H1 (cell line): Measurements from ENCODE around the gene A2ML1. TPM values are rescaled to one million over a fixed set of nuclear protein-coding genes. Genes with fewer than 3 reads are reported as not detected.

Experiments
- CTCF ChIA-PET: fragments of 300-600 bp; sonication (Branson Sonifier 250); formaldehyde crosslinking; loops from one replicate; lab custom pipeline; 2021; ENCODE audit not compliant: partially characterized antibody; lab: Charles Lee
- POLR2A ChIA-PET: fragments of 300-600 bp; sonication (Branson Sonifier 250); formaldehyde crosslinking; loops from one replicate; lab custom pipeline; 2021; ENCODE audit warnings: inconsistent platforms; ENCODE audit not compliant: partially characterized antibody; lab: Charles Lee
- DNase-seq, 2 experiments: peaks; one replicate each; pipeline versions ENCODE4 v3.0.0 to v3.0.0-alpha.2; 2010 to 2022; ENCODE audit warnings: low spot score in 2 of 2, low read depth in 1 of 2, mixed read lengths in 1 of 2
- FAIRE-seq: peaks from 2 replicates; lab custom pipeline; 2011; peaks lifted over from hg19 to GRCh38; lab: Jason Lieb, UNC
- H2AFZ ChIP-seq: 2 replicates; pipeline ENCODE4 v1.8.1; 2012; ENCODE audit warnings: low read length, inconsistent platforms
- H2AK5ac ChIP-seq: 2 replicates; pipeline ENCODE4 v1.6.1; 2013; ENCODE audit warnings: low read depth, low read length
- H2BK120ac ChIP-seq: replicated peaks from 2 replicates; pipeline ENCODE3; 2013; ENCODE audit warnings: low read depth, low read length, inconsistent platforms
- H2BK12ac ChIP-seq: 2 replicates; pipeline ENCODE4 v1.6.1; 2013; ENCODE audit warnings: low read depth, low read length
- H2BK15ac ChIP-seq: 2 replicates; pipeline ENCODE4 v1.6.1; 2013; ENCODE audit warnings: low read length
- H2BK20ac ChIP-seq: 2 replicates; pipeline ENCODE4 v1.6.1; 2013; ENCODE audit warnings: low read length
- H2BK5ac ChIP-seq: 2 replicates; pipeline ENCODE4 v1.6.1; 2013; ENCODE audit warnings: low read depth, low read length
- H3K14ac ChIP-seq: 2 replicates; pipeline ENCODE4 v1.6.1; 2013; ENCODE audit warnings: inconsistent platforms; ENCODE audit not compliant: insufficient read length
- H3K18ac ChIP-seq: 2 replicates; pipeline ENCODE4 v1.6.1; 2013; ENCODE audit warnings: low read length; ENCODE audit errors: extremely low read depth
- H3K23ac ChIP-seq: 2 replicates; pipeline ENCODE4 v1.6.1; 2013; ENCODE audit warnings: inconsistent platforms; ENCODE audit not compliant: insufficient read length
- H3K23me2 ChIP-seq: 2 replicates; pipeline ENCODE4 v1.6.1; 2013; ENCODE audit warnings: low read depth, low read length
- H3K27ac ChIP-seq: 2 replicates; pipeline ENCODE4 v1.6.1; 2011; ENCODE audit warnings: low read depth, low read length, inconsistent platforms
- H3K27me3 ChIP-seq, 4 experiments: replicated peaks in 1 of 4; 1 replicate in 1 of 4; 2 replicates in 3 of 4; pipeline versions ENCODE4 v1.6.1 to v1.8.1; 2011 to 2013; ENCODE audit warnings: low read length in 3 of 4, mild to moderate bottlenecking in 3 of 4, inconsistent platforms in 2 of 4, mixed read lengths in 2 of 4, moderate library complexity in 1 of 4; ENCODE audit not compliant: control insufficient read depth in 3 of 4, insufficient read depth in 3 of 4; ENCODE audit errors: extremely low read depth in 1 of 4
- H3K36me3 ChIP-seq, 4 experiments: 2 replicates each; pipeline versions ENCODE4 v1.6.1 to v1.8.1; 2011 to 2013; ENCODE audit warnings: mild to moderate bottlenecking in 4 of 4, low read length in 3 of 4, moderate library complexity in 2 of 4, control low read depth in 1 of 4, inconsistent platforms in 1 of 4; ENCODE audit not compliant: insufficient read depth in 4 of 4, control insufficient read depth in 2 of 4
- H3K4ac ChIP-seq: replicated peaks from 2 replicates; pipeline ENCODE3; 2013; ENCODE audit warnings: low read length, low read depth, mixed read lengths, inconsistent platforms; ENCODE audit not compliant: insufficient read length
- H3K4me1 ChIP-seq, 4 experiments: replicated peaks in 1 of 4; 1 replicate in 1 of 4; 2 replicates in 3 of 4; pipeline versions ENCODE4 v1.6.1 to v1.8.1; 2011 to 2013; ENCODE audit warnings: low read length in 3 of 4, inconsistent platforms in 2 of 4, mixed read lengths in 1 of 4; ENCODE audit not compliant: insufficient read depth in 4 of 4, control insufficient read depth in 3 of 4
- H3K4me2 ChIP-seq, 2 experiments: 2 replicates each; pipeline versions ENCODE4 v1.6.1 to v1.8.1; 2011 to 2013; ENCODE audit warnings: low read depth in 2 of 2, low read length in 2 of 2, control low read depth in 1 of 2, inconsistent platforms in 1 of 2, mild to moderate bottlenecking in 1 of 2; ENCODE audit not compliant: insufficient read depth in 1 of 2
- H3K4me3 ChIP-seq, 4 experiments: fragments of 200-600, 300-600 bp in 1 of 4; sonication (generic), shearing (Covaris generic), sonication (Bioruptor Twin) in 1 of 4; 2 replicates each; pipeline versions ENCODE4 v1.5.1 to v1.8.1; 2011 to 2016; ENCODE audit warnings: low read length in 4 of 4, low read depth in 3 of 4, control low read depth in 2 of 4, inconsistent platforms in 2 of 4, mild to moderate bottlenecking in 2 of 4, mixed read lengths in 1 of 4, moderate library complexity in 1 of 4; ENCODE audit not compliant: insufficient read depth in 2 of 4; ENCODE audit errors: extremely low read depth in 1 of 4
- H3K56ac ChIP-seq: replicated peaks from 2 replicates; pipeline ENCODE3; 2013; ENCODE audit warnings: low read depth, mild to moderate bottlenecking, mixed read lengths, low read length, inconsistent platforms; ENCODE audit not compliant: insufficient read length
- H3K79me1 ChIP-seq: 2 replicates; pipeline ENCODE4 v1.6.1; 2013; ENCODE audit warnings: low read depth, low read length, control low read depth
- H3K79me2 ChIP-seq, 2 experiments: 2 replicates each; pipeline versions ENCODE4 v1.6.1 to v1.8.1; 2012 to 2013; ENCODE audit warnings: low read length in 2 of 2, mild to moderate bottlenecking in 2 of 2, inconsistent platforms in 1 of 2; ENCODE audit not compliant: insufficient read depth in 2 of 2, control insufficient read depth in 1 of 2
- H3K9ac ChIP-seq, 4 experiments: replicated peaks in 1 of 4; 1 replicate in 1 of 4; 2 replicates in 3 of 4; pipeline versions ENCODE4 v1.6.1 to v1.8.1; 2011 to 2013; ENCODE audit warnings: low read depth in 3 of 4, low read length in 3 of 4, control low read depth in 2 of 4, mild to moderate bottlenecking in 2 of 4, moderate library complexity in 2 of 4, inconsistent platforms in 1 of 4; ENCODE audit errors: extremely low read depth in 1 of 4
- H3K9me3 ChIP-seq, 2 experiments: 2 replicates each; pipeline versions ENCODE4 v1.6.1 to v1.8.1; 2012 to 2013; ENCODE audit warnings: mild to moderate bottlenecking in 2 of 2, moderate library complexity in 2 of 2, control low read depth in 1 of 2, inconsistent platforms in 1 of 2, low read depth in 1 of 2, low read length in 1 of 2, mixed read lengths in 1 of 2; ENCODE audit not compliant: insufficient read depth in 2 of 2
- H4K20me1 ChIP-seq, 2 experiments: replicated peaks in 1 of 2; 2 replicates each; pipeline versions ENCODE3 to v1.8.1; 2011 to 2013; ENCODE audit warnings: inconsistent platforms in 2 of 2, low read length in 2 of 2, mild to moderate bottlenecking in 1 of 2; ENCODE audit not compliant: insufficient read depth in 2 of 2, control insufficient read depth in 1 of 2
- H4K5ac ChIP-seq: 2 replicates; pipeline ENCODE4 v1.6.1; 2013; ENCODE audit warnings: low read length, low read depth, mixed read lengths, inconsistent platforms; ENCODE audit not compliant: insufficient read length
- H4K8ac ChIP-seq: 2 replicates; pipeline ENCODE4 v1.8.0; 2013; ENCODE audit warnings: mild to moderate bottlenecking, moderate library complexity, low read length, inconsistent platforms; ENCODE audit not compliant: insufficient read depth; ENCODE audit errors: extremely low read depth
- H4K91ac ChIP-seq: replicated peaks from 2 replicates; pipeline ENCODE3; 2013; ENCODE audit warnings: low read length, mixed read lengths, inconsistent platforms; ENCODE audit not compliant: insufficient read length
- CBX8 ChIP-seq: fragments of 300-800, 300-1000 bp; sonication (generic); IDR thresholded peaks from 2 replicates; pipeline ENCODE4 v1.7.1; 2016; ENCODE audit warnings: low read depth, low read length, borderline replicate concordance
- CEBPB ChIP-seq: IDR thresholded peaks from 2 replicates; pipeline ENCODE4 v1.6.1; 2012; ENCODE audit warnings: low read depth, low read length
- CHD2 ChIP-seq: IDR thresholded peaks from 2 replicates; pipeline ENCODE4 v1.6.1; 2012; ENCODE audit warnings: low read length, improper control_type of control experiment
- EZH2 ChIP-seq: fragments of 200-600 bp; sonication (generic); IDR thresholded peaks from 2 replicates; pipeline ENCODE4 v1.7.1; 2012; ENCODE audit warnings: low read depth, mild to moderate bottlenecking, moderate library complexity, low read length, inconsistent platforms; ENCODE audit not compliant: severe bottlenecking
- FOSL1 ChIP-seq: IDR thresholded peaks from 2 replicates; pipeline ENCODE4 v1.6.1; 2011; ENCODE audit warnings: mild to moderate bottlenecking, low read depth, low read length, moderate library complexity; ENCODE audit not compliant: insufficient read depth
- GTF2F1 ChIP-seq: IDR thresholded peaks from 2 replicates; pipeline ENCODE4 v1.6.1; 2012; ENCODE audit warnings: low read depth, low read length, improper control_type of control experiment, borderline replicate concordance
- RAD21 ChIP-seq, 2 experiments: IDR thresholded peaks in 1 of 2; conservative IDR thresholded peaks in 1 of 2; 2 replicates each; pipeline ENCODE4 v1.6.1; 2011; ENCODE audit warnings: low read depth in 2 of 2, low read length in 2 of 2, improper control_type of control experiment in 1 of 2, inconsistent platforms in 1 of 2, mild to moderate bottlenecking in 1 of 2, moderate library complexity in 1 of 2
- TCF12 ChIP-seq: IDR thresholded peaks from 2 replicates; pipeline ENCODE4 v1.6.1; 2011; ENCODE audit warnings: low read depth, mild to moderate bottlenecking, low read length
- YY1 ChIP-seq: IDR thresholded peaks from 2 replicates; pipeline ENCODE4 v1.6.1; 2011; ENCODE audit warnings: low read depth, mild to moderate bottlenecking, low read length
- WGBS, 2 experiments: shearing (Covaris generic) in 1 of 2; methylation state at CpG; one replicate each; pipeline versions ENCODE4 v1.1.6 to v1.1.7; 2013 to 2015; ENCODE audit warnings: low lambda C conversion rate in 2 of 2, mixed read lengths in 2 of 2, inconsistent platforms in 1 of 2, low coverage in 1 of 2, missing lambda C conversion rate in 1 of 2; ENCODE audit not compliant: insufficient replicate concordance in 2 of 2, insufficient coverage in 1 of 2, insufficient read length in 1 of 2; ENCODE audit errors: extremely low coverage in 1 of 2, missing lambda C conversion rate in 1 of 2; 5-methylcytosine and 5-hydroxymethylcytosine counted together
- polyA plus RNA-seq, 7 experiments: library from polyadenylated mRNA; depleted of rRNA in 3 of 7; stranded (reverse) in 5 of 7; unstranded in 2 of 7; fragments of >200 nt in 5 of 7; fragments of 200-250 nt in 2 of 7; gene quantifications; 1 replicate in 5 of 7; 2 replicates in 1 of 7; 4 replicates in 1 of 7; pipeline versions ENCODE4 v1.2.1 to v1.2.3, GENCODE V29; 2011 to 2013; ENCODE audit warnings: missing spikeins in 2 of 7, mixed read lengths in 2 of 7
- total RNA-seq: library from RNA; stranded (reverse); fragmentation: NEBNext Ultra II Directional; extraction: Animal tissue kit (Norgen Biotek cat#: 25700); gene quantifications from 2 replicates; pipeline ENCODE4 v1.2.1, GENCODE V29; 2021
- TF ChIP-seq, protein P1 (sequence below), 3 experiments: IDR thresholded peaks; 1 replicate in 2 of 3; 2 replicates in 1 of 3; pipeline versions ENCODE4 v1.5.1 to v1.6.1; 2011; ENCODE audit warnings: low read length in 3 of 3, mild to moderate bottlenecking in 3 of 3, inconsistent platforms in 2 of 3, low read depth in 1 of 3, moderate library complexity in 1 of 3; ENCODE audit not compliant: insufficient read depth in 1 of 3; ENCODE audit errors: control extremely low read depth in 1 of 3

A2ML1 gene
- total and polyA plus RNA-seq, 2 of the 8 experiments (the other 6 are each of a cell fraction or from before 2014, with no cell fraction given): 10.2 to 10.3 TPM

DNA sequence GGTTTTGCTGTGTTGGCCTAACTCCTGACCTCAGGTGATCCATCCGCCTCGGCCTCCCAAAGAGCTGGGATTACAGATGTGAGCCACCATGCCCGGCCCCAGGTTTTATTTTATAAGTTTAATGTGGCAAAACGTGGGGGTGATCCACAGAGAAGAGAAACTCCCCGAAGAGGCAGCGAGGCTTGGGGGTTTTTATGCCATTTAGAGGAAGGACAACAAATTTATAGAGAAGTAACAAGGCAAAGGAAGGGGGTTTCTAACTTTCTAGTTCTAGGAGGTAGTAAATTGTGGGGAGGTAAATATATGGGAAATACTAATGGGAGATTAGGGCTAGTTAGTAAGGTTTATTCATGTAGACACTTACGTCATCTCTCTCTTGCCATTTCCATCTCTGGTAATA lies 74.7 kb downstream of the A2ML1 start:
- ChIA-PET POLR2A (interaction anchor here (1.0 to 1.1 kb wide), 4 partner anchors 14 to 48 kb away, joined by 3 to 4 read pairs (median 3); no protein-coding TSS in a partner anchor), CTCF (interaction anchor here (7.6 kb wide), 1 partner anchor 38 kb away, joined by 61 read pairs; no protein-coding TSS in a partner anchor)
- no peak for FAIRE-seq
- 0 out of 2 replicates have a peak, but pooled peaks cover 2% of the 10 kb centered on the region for H3K79me1 ChIP-seq
- H3K4me1 ChIP-seq: peaks cover 0 to 5% (median 1%) of the 10 kb centered on the region in 4 experiments; a peak in 3 of 7 replicates
- H2AK5ac ChIP-seq: no peak overlapping the region
- H4K20me1 ChIP-seq: no peaks in the 10 kb centered on the region
- no peak overlapping the region for H3K4me3 ChIP-seq
- no peak overlapping the region for H3K27ac ChIP-seq
- no peak overlapping the region for H3K14ac ChIP-seq
- H4K8ac ChIP-seq: no peak overlapping the region
- H3K9ac ChIP-seq: no peak overlapping the region
- no peak overlapping the region for H2BK20ac ChIP-seq
- no peak for DNase-seq
- no peak overlapping the region for H3K56ac ChIP-seq
- H4K5ac ChIP-seq: no peak overlapping the region
- no peaks in the 10 kb centered on the region for H3K79me2 ChIP-seq
- no peak overlapping the region for H3K23ac ChIP-seq
- H4K91ac ChIP-seq: no peak overlapping the region
- H3K27me3 ChIP-seq: no peaks in the 10 kb centered on the region
- peaks cover 6 to 9% of the 10 kb centered on the region in 2 experiments; a peak in 2 of 4 replicates for H3K9me3 ChIP-seq
- no peak overlapping the region for H3K18ac ChIP-seq
- 87% methylated on average over 7 of the region's 7 CpGs; no CpG with 5 or more reads in 1 of the 2 experiments for WGBS, 2 experiments
- H2BK5ac ChIP-seq: no peak overlapping the region
- no peak overlapping the region for H3K4ac ChIP-seq
- H3K23me2 ChIP-seq: no peaks in the 10 kb centered on the region
- no peaks in the 10 kb centered on the region; a peak in 2 of 8 replicates for H3K36me3 ChIP-seq
- H2BK15ac ChIP-seq: no peak overlapping the region
- no peak overlapping the region for H2BK12ac ChIP-seq
- H2AFZ ChIP-seq: no peak overlapping the region
- H2BK120ac ChIP-seq: no peak overlapping the region
- H3K4me2 ChIP-seq: no peak overlapping the region
- TF ChIP-seq RAD21 (IDR thresholded peaks at IDR 0.05 in 1 of 2, conservative IDR thresholded peaks at IDR 0.05 in 1 of 2; ENCODE audit: low read depth in 2 of 2, low read length in 2 of 2) (no peak), CEBPB (no peak), CBX8 (no peak), EZH2 (no peak), YY1 (no peak), TCF12 (no peak), FOSL1 (no peak), GTF2F1 (no peak), CHD2 (no peak)
- TF ChIP-seq, protein P1, sequence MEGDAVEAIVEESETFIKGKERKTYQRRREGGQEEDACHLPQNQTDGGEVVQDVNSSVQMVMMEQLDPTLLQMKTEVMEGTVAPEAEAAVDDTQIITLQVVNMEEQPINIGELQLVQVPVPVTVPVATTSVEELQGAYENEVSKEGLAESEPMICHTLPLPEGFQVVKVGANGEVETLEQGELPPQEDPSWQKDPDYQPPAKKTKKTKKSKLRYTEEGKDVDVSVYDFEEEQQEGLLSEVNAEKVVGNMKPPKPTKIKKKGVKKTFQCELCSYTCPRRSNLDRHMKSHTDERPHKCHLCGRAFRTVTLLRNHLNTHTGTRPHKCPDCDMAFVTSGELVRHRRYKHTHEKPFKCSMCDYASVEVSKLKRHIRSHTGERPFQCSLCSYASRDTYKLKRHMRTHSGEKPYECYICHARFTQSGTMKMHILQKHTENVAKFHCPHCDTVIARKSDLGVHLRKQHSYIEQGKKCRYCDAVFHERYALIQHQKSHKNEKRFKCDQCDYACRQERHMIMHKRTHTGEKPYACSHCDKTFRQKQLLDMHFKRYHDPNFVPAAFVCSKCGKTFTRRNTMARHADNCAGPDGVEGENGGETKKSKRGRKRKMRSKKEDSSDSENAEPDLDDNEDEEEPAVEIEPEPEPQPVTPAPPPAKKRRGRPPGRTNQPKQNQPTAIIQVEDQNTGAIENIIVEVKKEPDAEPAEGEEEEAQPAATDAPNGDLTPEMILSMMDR (IDR thresholded peaks at IDR 0.05; ENCODE audit: control extremely low read depth in 1 of 3, insufficient read depth in 1 of 3, low read depth in 1 of 3, low read length in 3 of 3): no peak
